Calu3 (cell line): ENCODE results near the gene MATN3. TPM values are rescaled to one million over a fixed set of nuclear protein-coding genes. Genes with fewer than 3 reads are reported as not detected.

ENCODE experiments used
- BruUV-seq: library from RNA; stranded (reverse); fragments of 400-500 nt; replicated peaks from 2 replicates; lab custom pipeline; 2021; lab: Mats Ljungman, UMichigan
- CTCF ChIA-PET: fragments of 300-600 bp; sonication (Branson Sonifier 250); formaldehyde crosslinking; loops from one replicate; lab custom pipeline; 2022; ENCODE audit warnings: antibody characterized with exemption; lab: Charles Lee
- DNase-seq: peaks from one replicate; pipeline ENCODE4 v3.0.0; 2022
- H3K27ac Mint-ChIP-seq: one replicate; pipeline ENCODE4 v1.8.0; 2022; ENCODE audit warnings: mixed read lengths; ENCODE audit not compliant: unreplicated experiment
- H3K27me3 Mint-ChIP-seq: one replicate; pipeline ENCODE4 v1.8.0; 2022; ENCODE audit warnings: mixed read lengths; ENCODE audit not compliant: unreplicated experiment
- H3K36me3 Mint-ChIP-seq: one replicate; pipeline ENCODE4 v1.8.0; 2022; ENCODE audit warnings: mild to moderate bottlenecking, moderate library complexity, mixed read lengths; ENCODE audit not compliant: insufficient read depth, unreplicated experiment
- H3K4me1 Mint-ChIP-seq: one replicate; pipeline ENCODE4 v1.8.0; 2022; ENCODE audit warnings: mild to moderate bottlenecking, low read depth, mixed read lengths; ENCODE audit not compliant: unreplicated experiment
- H3K4me3 Mint-ChIP-seq: one replicate; pipeline ENCODE4 v1.8.0; 2022; ENCODE audit warnings: mild to moderate bottlenecking, low read depth, moderate library complexity, mixed read lengths; ENCODE audit not compliant: unreplicated experiment
- H3K9me3 Mint-ChIP-seq: one replicate; pipeline ENCODE4 v1.8.0; 2022; ENCODE audit warnings: low read depth, mixed read lengths; ENCODE audit not compliant: unreplicated experiment
- CTCF ChIP-seq: fragments of 200-600 bp; IDR thresholded peaks from one replicate; pipeline ENCODE4 v1.8.0; 2022; ENCODE audit warnings: antibody characterized with exemption; ENCODE audit not compliant: unreplicated experiment
- intact Hi-C: fragments of 100-400 bp; cut with micrococcal nuclease; formaldehyde crosslinking; loops from one replicate; pipeline ENCODE4 v1.10.0; 2022; ENCODE audit not compliant: unreplicated experiment
- total RNA-seq: library from RNA; stranded (reverse); gene quantifications from 2 replicates; pipeline ENCODE4 v1.2.3, GENCODE V29; 2022

The MATN3 gene
- total RNA-seq, 1 experiment from 2014 or later: 3.4 TPM

- no TSS peak for BruUV-seq
- H3K36me3 Mint-ChIP-seq: peaks cover 34% of the 10 kb centered on the region
- no peaks in the 10 kb centered on the region for H3K9me3 Mint-ChIP-seq
- no peak for DNase-seq
- CTCF ChIA-PET: no interaction called here
- peaks cover 15% of the 10 kb centered on the region for H3K4me1 Mint-ChIP-seq
- peak overlapping the region; percentile 50 for H3K27ac Mint-ChIP-seq
- intact Hi-C loops: no loop called here
- H3K27me3 Mint-ChIP-seq: no peaks in the 10 kb centered on the region
- H3K4me3 Mint-ChIP-seq: no peak overlapping the region
- no peak for TF ChIP-seq CTCF
Observed at GRCh38 chr2:20035955-20036666, 23.6 kb upstream of the MATN3 start.

- BruUV-seq: no TSS peak
- peaks cover 43% of the 10 kb centered on the region for H3K36me3 Mint-ChIP-seq
- no peaks in the 10 kb centered on the region for H3K27me3 Mint-ChIP-seq
- no peak for DNase-seq
- no peak overlapping the region for H3K4me3 Mint-ChIP-seq
- H3K4me1 Mint-ChIP-seq: peaks cover 12% of the 10 kb centered on the region
- H3K27ac Mint-ChIP-seq: no peak overlapping the region
- TF ChIP-seq CTCF: no peak
- CTCF ChIA-PET: no interaction called here
- peaks cover 7% of the 10 kb centered on the region for H3K9me3 Mint-ChIP-seq
- intact Hi-C loops: no loop called here
Observed at GRCh38 chr2:20034821-20035220, 22.4 kb upstream of the MATN3 start.

- Mint-ChIP-seq H3K9me3 (peaks cover 13% of the 10 kb centered on the region), H3K36me3 (peaks cover 49% of the 10 kb centered on the region), H3K27ac (no peak overlapping the region), H3K4me3 (no peak overlapping the region), H3K4me1 (peaks cover 12% of the 10 kb centered on the region), H3K27me3 (no peaks in the 10 kb centered on the region)
- no peak for DNase-seq
- no peak for TF ChIP-seq CTCF
- CTCF ChIA-PET: interaction anchor here (1.8 kb wide), 1 partner anchor 19 kb away, joined by 4 read pairs; no protein-coding TSS in a partner anchor
- no TSS peak for BruUV-seq
- intact Hi-C loops: no loop called here
Observed at GRCh38 chr2:20034218-20034617, 21.8 kb upstream of the MATN3 start.

GRCh38 chr2:20033322-20033721 lies 20.9 kb upstream of the MATN3 start:
- Mint-ChIP-seq H3K27ac (no peak overlapping the region), H3K27me3 (no peaks in the 10 kb centered on the region), H3K4me3 (no peak overlapping the region), H3K4me1 (peaks cover 12% of the 10 kb centered on the region), H3K36me3 (peaks cover 54% of the 10 kb centered on the region), H3K9me3 (peaks cover 13% of the 10 kb centered on the region)
- CTCF ChIA-PET: interaction anchor here (0.5 to 1.8 kb wide), 2 partner anchors 18 to 285 kb away, joined by 3 to 4 read pairs; no protein-coding TSS in a partner anchor
- intact Hi-C loops: no loop called here
- DNase-seq: no peak
- BruUV-seq: no TSS peak
- no peak for TF ChIP-seq CTCF
